Activated CD4-positive, alpha-beta T cell treated with anti-CD3 and anti-CD28 coated beads for 1 hour (primary cell): Measurements from ENCODE around the gene ARHGAP4.
A peak's percentile ranks its signal among the peaks of the same experiment; 100 is the strongest.

ENCODE experiments used
- DNase-seq: peaks from one replicate; pipeline ENCODE4 v3.0.0-alpha.2; 2020

The ARHGAP4 gene

GRCh38 chrX:153925739-153926551 lies at the start of gene ARHGAP4:
TSS of gene ARHGAP4 (minus strand) at chrX:153926264. CDS start at chrX:153926202, 62 bp downstream.
- DNase-seq: no peak

GRCh38 chrX:153974726-153975286 lies 48.7 kb upstream of the ARHGAP4 start:
- no peak for DNase-seq

GRCh38 chrX:153974003-153974725 lies 48.1 kb upstream of the ARHGAP4 start:
- DNase-seq: no peak

GRCh38 chrX:153973127-153974002 lies 47.3 kb upstream of the ARHGAP4 start:
- DNase-seq: no peak

GRCh38 chrX:153972368-153973126 lies 46.5 kb upstream of the ARHGAP4 start, which contains the start of gene TMEM187:
TSS of gene TMEM187 (plus strand) at chrX:153972754. CDS start at chrX:153982063, 9,309 bp downstream.
- peak; percentile 78 for DNase-seq

GRCh38 chrX:153971450-153972367 lies 45.6 kb upstream of the ARHGAP4 start, which contains the start of gene HCFC1:
TSS of gene HCFC1 (minus strand) at chrX:153971818. CDS start at chrX:153970840, 978 bp downstream.
- peak; percentile 85 for DNase-seq

- DNase-seq: peak; percentile 81
These were observed 45.0 kb upstream of the ARHGAP4 start for GRCh38 chrX:153971124-153971449.

GRCh38 chrX:153970357-153971123 lies 44.5 kb upstream of the ARHGAP4 start:
- no peak for DNase-seq

GRCh38 chrX:153969904-153970356 lies 43.9 kb upstream of the ARHGAP4 start:
- DNase-seq: no peak

- no peak for DNase-seq
These were observed 43.2 kb upstream of the ARHGAP4 start for GRCh38 chrX:153969125-153969903.

GRCh38 chrX:153968754-153969124 lies 42.7 kb upstream of the ARHGAP4 start:
- DNase-seq: peak; percentile 24

GRCh38 chrX:153968255-153968654 lies 42.2 kb upstream of the ARHGAP4 start:
- DNase-seq: no peak

GRCh38 chrX:153967536-153968224 lies 41.6 kb upstream of the ARHGAP4 start:
- no peak for DNase-seq

- DNase-seq: no peak
These were observed 40.9 kb upstream of the ARHGAP4 start for GRCh38 chrX:153966841-153967535.

GRCh38 chrX:153966283-153966688 lies 40.2 kb upstream of the ARHGAP4 start:
- no peak for DNase-seq

GRCh38 chrX:153965406-153965805 lies 39.3 kb upstream of the ARHGAP4 start:
- DNase-seq: no peak

- no peak for DNase-seq
These were observed 38.0 kb upstream of the ARHGAP4 start for GRCh38 chrX:153964105-153964504.

- no peak for DNase-seq
These were observed 37.5 kb upstream of the ARHGAP4 start for GRCh38 chrX:153963546-153963945.
